Measurements from ENCODE around the gene WDR62.

Gene WDR62

GRCh38 chr19:36058481-36059179 is 3.9 kb downstream of the WDR62 start:
- Histone ChIP-seq H3K4me2 (ENCODE audit: low read length) (no peak overlapping the region), H3K79me2 (ENCODE audit: low read length) (peaks cover 30% of the 10 kb centered on the region), H3K36me3 (replicated peaks; ENCODE audit: low read depth, low read length) (peaks cover 13% of the 10 kb centered on the region), H3K4me1 (ENCODE audit: low read length) (peaks cover 5% of the 10 kb centered on the region), H3K27ac (ENCODE audit: low read length) (no peak overlapping the region), H3K27me3 (ENCODE audit: low read depth, low read length) (no peaks in the 10 kb centered on the region), H3K9me3 (ENCODE audit: insufficient read depth, low read length) (no peaks in the 10 kb centered on the region), H4K20me1 (ENCODE audit: insufficient read depth, low read length) (no peaks in the 10 kb centered on the region), H3K9ac (ENCODE audit: low read length) (no peak overlapping the region), H3K4me3 (ENCODE audit: low read length) (no peak overlapping the region), H2AFZ (ENCODE audit: low read depth, low read length) (no peak overlapping the region)
- TF ChIP-seq EZH2phosphoT487 (IDR thresholded peaks at IDR 0.05; ENCODE audit: low read depth) (no peak), CTCF (IDR thresholded peaks at IDR 0.05; ENCODE audit: low read depth, low read length) (no peak)

- H2AFZ ChIP-seq (ENCODE audit: low read depth, low read length), result no peak overlapping the region
- no peak overlapping the region for H3K27ac ChIP-seq (ENCODE audit: low read length)
- peaks cover 30% of the 10 kb centered on the region for H3K79me2 ChIP-seq (ENCODE audit: low read length)
- peaks cover 5% of the 10 kb centered on the region for H3K4me1 ChIP-seq (ENCODE audit: low read length)
- no peaks in the 10 kb centered on the region for H3K9me3 ChIP-seq (ENCODE audit: insufficient read depth, low read length)
- no peaks in the 10 kb centered on the region for H4K20me1 ChIP-seq (ENCODE audit: insufficient read depth, low read length)
- no peak overlapping the region for H3K4me3 ChIP-seq (ENCODE audit: low read length)
- no peak overlapping the region for H3K4me2 ChIP-seq (ENCODE audit: low read length)
- no peaks in the 10 kb centered on the region for H3K27me3 ChIP-seq (ENCODE audit: low read depth, low read length)
- H3K36me3 ChIP-seq (replicated peaks; ENCODE audit: low read depth, low read length), result peaks cover 17% of the 10 kb centered on the region
- no peak overlapping the region for H3K9ac ChIP-seq (ENCODE audit: low read length)
- TF ChIP-seq EZH2phosphoT487 (IDR thresholded peaks at IDR 0.05; ENCODE audit: low read depth) (no peak), CTCF (IDR thresholded peaks at IDR 0.05; ENCODE audit: low read depth, low read length) (no peak)
Measured at GRCh38 chr19:36059180-36059910, 4.6 kb downstream of the WDR62 start.

GRCh38 chr19:36060430-36060829 is 5.7 kb downstream of the WDR62 start:
- H3K4me1 ChIP-seq (ENCODE audit: low read length), result peaks cover 5% of the 10 kb centered on the region
- no peak overlapping the region for H3K4me3 ChIP-seq (ENCODE audit: low read length)
- H4K20me1 ChIP-seq (ENCODE audit: insufficient read depth, low read length), result 0 out of 2 replicates have a peak, but pooled peaks cover 3% of the 10 kb centered on the region
- no peaks in the 10 kb centered on the region for H3K9me3 ChIP-seq (ENCODE audit: insufficient read depth, low read length)
- no peak overlapping the region for H3K27ac ChIP-seq (ENCODE audit: low read length)
- TF ChIP-seq EZH2phosphoT487 (IDR thresholded peaks at IDR 0.05; ENCODE audit: low read depth) (no peak), CTCF (IDR thresholded peaks at IDR 0.05; ENCODE audit: low read depth, low read length) (peak; percentile 51)
- H3K79me2 ChIP-seq (ENCODE audit: low read length), result peaks cover 27% of the 10 kb centered on the region
- H3K36me3 ChIP-seq (replicated peaks; ENCODE audit: low read depth, low read length), result peaks cover 23% of the 10 kb centered on the region
- no peak overlapping the region for H3K4me2 ChIP-seq (ENCODE audit: low read length)
- no peak overlapping the region for H2AFZ ChIP-seq (ENCODE audit: low read depth, low read length)
- H3K9ac ChIP-seq (ENCODE audit: low read length), result no peak overlapping the region
- no peaks in the 10 kb centered on the region for H3K27me3 ChIP-seq (ENCODE audit: low read depth, low read length)

- Histone ChIP-seq H3K9ac (ENCODE audit: low read length) (no peak overlapping the region), H3K4me1 (ENCODE audit: low read length) (no peaks in the 10 kb centered on the region), H3K79me2 (ENCODE audit: low read length) (peaks cover 18% of the 10 kb centered on the region), H3K27ac (ENCODE audit: low read length) (no peak overlapping the region), H3K36me3 (replicated peaks; ENCODE audit: low read depth, low read length) (peaks cover 28% of the 10 kb centered on the region), H3K4me2 (ENCODE audit: low read length) (no peak overlapping the region), H3K27me3 (ENCODE audit: low read depth, low read length) (no peaks in the 10 kb centered on the region), H3K4me3 (ENCODE audit: low read length) (no peak overlapping the region), H2AFZ (ENCODE audit: low read depth, low read length) (no peak overlapping the region), H4K20me1 (ENCODE audit: insufficient read depth, low read length) (0 out of 2 replicates have a peak, but pooled peaks cover 3% of the 10 kb centered on the region), H3K9me3 (ENCODE audit: insufficient read depth, low read length) (no peaks in the 10 kb centered on the region)
- no peak for TF ChIP-seq CTCF (IDR thresholded peaks at IDR 0.05; ENCODE audit: low read depth, low read length)
- no peak for TF ChIP-seq EZH2phosphoT487 (IDR thresholded peaks at IDR 0.05; ENCODE audit: low read depth)
Measured at GRCh38 chr19:36061367-36061766, 6.7 kb downstream of the WDR62 start.
